GM12878 (cell line): ENCODE data around the gene PPP1R3E.

ENCODE experiments used
- CTCF ChIP-seq, 3 experiments: IDR thresholded peaks in 2 of 3; conservative IDR thresholded peaks in 1 of 3; 2 replicates each; pipeline ENCODE4 v1.5.1; 2011; ENCODE audit warnings: low read depth in 3 of 3, low read length in 3 of 3, mild to moderate bottlenecking in 3 of 3, control low read depth in 2 of 3, moderate library complexity in 2 of 3, inconsistent platforms in 1 of 3, mixed read lengths in 1 of 3; ENCODE audit not compliant: control insufficient read depth in 2 of 3, insufficient read depth in 1 of 3; ENCODE audit errors: extremely low read depth in 1 of 3
- FOXK2 ChIP-seq: fragments of 450-650 bp; IDR thresholded peaks from 2 replicates; pipeline ENCODE4 v1.6.1; 2017; ENCODE audit warnings: mild to moderate bottlenecking, moderate library complexity

- TF ChIP-seq FOXK2 (no peak), CTCF (IDR thresholded peaks at IDR 0.05 in 2 of 3, conservative IDR thresholded peaks at IDR 0.05 in 1 of 3; ENCODE audit: control insufficient read depth in 2 of 3, extremely low read depth in 1 of 3, insufficient read depth in 1 of 3, low read depth in 3 of 3, low read length in 3 of 3) (no peak)
Observed at GRCh38 chr14:23297096-23297495, 5.6 kb downstream of the PPP1R3E start.
